SW 1271 (cell line): ENCODE data around the gene ADAMTSL4.

ENCODE experiments used
- DNase-seq, 2 experiments: peaks; one replicate each; lab custom pipeline; 2025; lab: John Stamatoyannopoulos, UW

The ADAMTSL4 gene

GRCh38 chr1:150535511-150536287, 13.5 kb upstream of the ADAMTSL4 start:
- DNase-seq: peak in 1 of 2 experiments; percentile 33

- DNase-seq: no peak
These were observed 12.1 kb upstream of the ADAMTSL4 start for GRCh38 chr1:150536836-150537731.

GRCh38 chr1:150537732-150538684, 11.2 kb upstream of the ADAMTSL4 start:
- peak in 1 of 2 experiments; percentile 49 for DNase-seq

- no peak for DNase-seq
These were observed 5.6 kb upstream of the ADAMTSL4 start for GRCh38 chr1:150543500-150544143.

- DNase-seq: no peak
These were observed 5.0 kb upstream of the ADAMTSL4 start for GRCh38 chr1:150544204-150544603.

GRCh38 chr1:150545486-150546032, 3.6 kb upstream of the ADAMTSL4 start:
- DNase-seq: no peak

GRCh38 chr1:150546294-150546937, 2.8 kb upstream of the ADAMTSL4 start:
- no peak for DNase-seq

GRCh38 chr1:150548324-150548631, 930 bp upstream of the ADAMTSL4 start:
- DNase-seq: no peak

GRCh38 chr1:150549496-150550221, 451 bp downstream of the ADAMTSL4 start:
- DNase-seq: no peak

- no peak for DNase-seq
These were observed 1.2 kb downstream of the ADAMTSL4 start for GRCh38 chr1:150550222-150551050.

- DNase-seq: no peak
These were observed 2.0 kb downstream of the ADAMTSL4 start for GRCh38 chr1:150551051-150551783.

GRCh38 chr1:150551784-150552127, 2.5 kb downstream of the ADAMTSL4 start:
- no peak for DNase-seq

- DNase-seq: no peak
These were observed 3.1 kb downstream of the ADAMTSL4 start for GRCh38 chr1:150552128-150552910.

- no peak for DNase-seq
These were observed 3.7 kb downstream of the ADAMTSL4 start for GRCh38 chr1:150552911-150553289.

GRCh38 chr1:150553392-150554085, 4.3 kb downstream of the ADAMTSL4 start:
- DNase-seq: no peak

GRCh38 chr1:150554086-150554452, 4.9 kb downstream of the ADAMTSL4 start:
- no peak for DNase-seq
